ENCODE measurements around the gene TENM3. TPM values are rescaled to one million over a fixed set of nuclear protein-coding genes. Genes with fewer than 3 reads are reported as not detected.

TENM3 gene
- total RNA-seq, 4 donors from 2014 or later, result 0.18 to 9.4 (median 1.5) TPM

GRCh38 chr4:182745237-182745636 lies 502.0 kb downstream of the TENM3 start:
- Histone ChIP-seq H3K4me3 (no peak overlapping the region), H3K4me1 (no peaks in the 10 kb centered on the region), H3K9me3 (no peaks in the 10 kb centered on the region), H3K27ac (no peak overlapping the region), H3K36me3 (no peaks in the 10 kb centered on the region), H3K27me3 (no peaks in the 10 kb centered on the region)
- no peak for TF ChIP-seq CTCF (IDR thresholded peaks at IDR 0.05)
- no peak for TF ChIP-seq POLR2A (IDR thresholded peaks at IDR 0.05)
- no peak for DNase-seq

- H3K36me3 ChIP-seq, result no peaks in the 10 kb centered on the region
- no peak overlapping the region for H3K4me3 ChIP-seq
- no peak for DNase-seq
- no peak overlapping the region for H3K27ac ChIP-seq
- TF ChIP-seq POLR2A (IDR thresholded peaks at IDR 0.05) (no peak), CTCF (IDR thresholded peaks at IDR 0.05) (no peak)
- H3K27me3 ChIP-seq, result no peaks in the 10 kb centered on the region
- no peaks in the 10 kb centered on the region for H3K4me1 ChIP-seq
- no peaks in the 10 kb centered on the region for H3K9me3 ChIP-seq
These were observed 503.7 kb downstream of the TENM3 start for GRCh38 chr4:182746876-182747275.

GRCh38 chr4:182748283-182748682 lies 505.1 kb downstream of the TENM3 start:
- no peaks in the 10 kb centered on the region for H3K36me3 ChIP-seq
- no peaks in the 10 kb centered on the region for H3K9me3 ChIP-seq
- no peaks in the 10 kb centered on the region for H3K27me3 ChIP-seq
- H3K4me3 ChIP-seq, result no peak overlapping the region
- no peak for TF ChIP-seq POLR2A (IDR thresholded peaks at IDR 0.05)
- no peak for TF ChIP-seq CTCF (IDR thresholded peaks at IDR 0.05)
- H3K27ac ChIP-seq, result no peak overlapping the region
- H3K4me1 ChIP-seq, result no peaks in the 10 kb centered on the region
- DNase-seq, result no peak

- TF ChIP-seq CTCF (IDR thresholded peaks at IDR 0.05) (no peak), POLR2A (IDR thresholded peaks at IDR 0.05) (no peak)
- Histone ChIP-seq H3K27ac (no peak overlapping the region), H3K4me3 (no peak overlapping the region), H3K9me3 (no peaks in the 10 kb centered on the region), H3K4me1 (no peaks in the 10 kb centered on the region), H3K27me3 (no peaks in the 10 kb centered on the region), H3K36me3 (no peaks in the 10 kb centered on the region)
- no peak for DNase-seq
These were observed 505.7 kb downstream of the TENM3 start for GRCh38 chr4:182748949-182749348.

GRCh38 chr4:182749667-182750167 lies 506.5 kb downstream of the TENM3 start:
- H3K4me1 ChIP-seq, result no peaks in the 10 kb centered on the region
- H3K4me3 ChIP-seq, result no peak overlapping the region
- TF ChIP-seq POLR2A (IDR thresholded peaks at IDR 0.05) (no peak), CTCF (IDR thresholded peaks at IDR 0.05) (no peak)
- no peak for DNase-seq
- H3K27ac ChIP-seq, result no peak overlapping the region
- no peaks in the 10 kb centered on the region for H3K36me3 ChIP-seq
- H3K27me3 ChIP-seq, result no peaks in the 10 kb centered on the region
- no peaks in the 10 kb centered on the region for H3K9me3 ChIP-seq

All from Peyer's patch (tissue), 4 donors.